Mesothelial cell of epicardium (in vitro differentiated cells): ENCODE results near the gene F2RL3. TPM values are rescaled to one million over a fixed set of nuclear protein-coding genes. Genes with fewer than 3 reads are reported as not detected.

Experiments used
- DNase-seq, 2 experiments: peaks; one replicate each; pipeline ENCODE4 v3.0.0; 2021; ENCODE audit warnings: low spot score in 2 of 2; ENCODE audit not compliant: unreplicated experiment in 2 of 2
- H3K27ac Mint-ChIP-seq: 2 replicates; pipeline ENCODE4 v1.8.0; 2021; ENCODE audit warnings: mixed read lengths
- H3K27me3 Mint-ChIP-seq: 2 replicates; pipeline ENCODE4 v1.8.0; 2021; ENCODE audit warnings: low read depth, mixed read lengths
- H3K36me3 Mint-ChIP-seq: 2 replicates; pipeline ENCODE4 v1.8.0; 2021; ENCODE audit warnings: mixed read lengths
- H3K4me1 Mint-ChIP-seq: 2 replicates; pipeline ENCODE4 v1.8.0; 2021; ENCODE audit warnings: mixed read lengths
- H3K4me3 Mint-ChIP-seq: 2 replicates; pipeline ENCODE4 v1.8.0; 2021; ENCODE audit warnings: mild to moderate bottlenecking, moderate library complexity, mixed read lengths
- H3K9me3 Mint-ChIP-seq: 2 replicates; pipeline ENCODE4 v1.8.0; 2021; ENCODE audit warnings: mixed read lengths
- total RNA-seq: library from RNA; stranded (reverse); gene quantifications from 3 replicates; pipeline ENCODE4 v1.2.1, GENCODE V29; 2021
- TF ChIP-seq, protein P1 (sequence below): fragments of 200-600 bp; sonication (generic); IDR thresholded peaks from one replicate; pipeline ENCODE4 v1.5.0; 2021; ENCODE audit warnings: antibody characterized with exemption; ENCODE audit not compliant: unreplicated experiment

F2RL3 gene
- total RNA-seq, 1 donor from 2014 or later = not detected

DNA sequence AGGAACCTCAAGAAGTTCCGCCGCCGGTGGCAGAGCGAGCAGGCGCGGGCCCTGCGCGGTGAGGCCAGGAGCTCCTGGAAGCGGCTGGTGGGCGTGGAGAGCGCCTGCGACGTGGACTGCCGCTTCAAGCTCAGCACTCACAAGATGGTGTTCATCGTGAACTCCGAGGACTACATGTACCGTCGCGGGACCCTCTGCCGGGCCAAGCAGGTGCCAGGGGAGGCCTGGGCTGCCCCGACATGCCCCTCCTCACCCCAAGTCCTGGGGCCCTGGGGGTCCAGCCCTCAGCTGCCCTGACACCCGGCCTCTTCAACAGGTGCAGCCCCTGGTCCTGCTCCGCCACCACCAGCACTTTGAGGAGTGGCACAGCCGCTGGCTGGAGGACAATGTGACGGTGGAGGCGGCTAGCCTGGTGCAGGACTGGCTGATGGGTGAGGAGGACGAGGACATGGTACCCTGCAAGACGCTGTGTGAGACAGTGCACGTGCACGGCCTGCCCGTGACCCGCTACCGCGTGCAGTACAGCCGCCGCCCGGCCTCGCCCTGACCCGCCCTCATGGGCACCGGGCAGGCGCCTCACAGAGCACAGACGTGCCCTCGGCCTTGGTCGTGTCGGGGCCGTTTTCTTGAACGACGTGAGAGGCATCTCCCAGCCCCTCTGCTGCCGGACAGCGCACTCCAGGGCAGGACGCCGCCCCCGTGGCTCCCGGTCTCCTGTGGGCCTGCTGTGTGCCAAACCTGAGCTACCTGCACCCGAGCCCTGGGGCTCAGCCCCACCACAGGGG, 10.4 kb upstream of the F2RL3 start:
- TF ChIP-seq, protein P1, sequence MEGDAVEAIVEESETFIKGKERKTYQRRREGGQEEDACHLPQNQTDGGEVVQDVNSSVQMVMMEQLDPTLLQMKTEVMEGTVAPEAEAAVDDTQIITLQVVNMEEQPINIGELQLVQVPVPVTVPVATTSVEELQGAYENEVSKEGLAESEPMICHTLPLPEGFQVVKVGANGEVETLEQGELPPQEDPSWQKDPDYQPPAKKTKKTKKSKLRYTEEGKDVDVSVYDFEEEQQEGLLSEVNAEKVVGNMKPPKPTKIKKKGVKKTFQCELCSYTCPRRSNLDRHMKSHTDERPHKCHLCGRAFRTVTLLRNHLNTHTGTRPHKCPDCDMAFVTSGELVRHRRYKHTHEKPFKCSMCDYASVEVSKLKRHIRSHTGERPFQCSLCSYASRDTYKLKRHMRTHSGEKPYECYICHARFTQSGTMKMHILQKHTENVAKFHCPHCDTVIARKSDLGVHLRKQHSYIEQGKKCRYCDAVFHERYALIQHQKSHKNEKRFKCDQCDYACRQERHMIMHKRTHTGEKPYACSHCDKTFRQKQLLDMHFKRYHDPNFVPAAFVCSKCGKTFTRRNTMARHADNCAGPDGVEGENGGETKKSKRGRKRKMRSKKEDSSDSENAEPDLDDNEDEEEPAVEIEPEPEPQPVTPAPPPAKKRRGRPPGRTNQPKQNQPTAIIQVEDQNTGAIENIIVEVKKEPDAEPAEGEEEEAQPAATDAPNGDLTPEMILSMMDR = no peak
- no peak overlapping the region for H3K27ac Mint-ChIP-seq
- H3K9me3 Mint-ChIP-seq = peaks cover 25% of the 10 kb centered on the region
- no peaks in the 10 kb centered on the region for H3K27me3 Mint-ChIP-seq
- no peaks in the 10 kb centered on the region for H3K4me1 Mint-ChIP-seq
- peaks cover 59% of the 10 kb centered on the region for H3K36me3 Mint-ChIP-seq
- no peak overlapping the region for H3K4me3 Mint-ChIP-seq
- DNase-seq = no peak

DNA sequence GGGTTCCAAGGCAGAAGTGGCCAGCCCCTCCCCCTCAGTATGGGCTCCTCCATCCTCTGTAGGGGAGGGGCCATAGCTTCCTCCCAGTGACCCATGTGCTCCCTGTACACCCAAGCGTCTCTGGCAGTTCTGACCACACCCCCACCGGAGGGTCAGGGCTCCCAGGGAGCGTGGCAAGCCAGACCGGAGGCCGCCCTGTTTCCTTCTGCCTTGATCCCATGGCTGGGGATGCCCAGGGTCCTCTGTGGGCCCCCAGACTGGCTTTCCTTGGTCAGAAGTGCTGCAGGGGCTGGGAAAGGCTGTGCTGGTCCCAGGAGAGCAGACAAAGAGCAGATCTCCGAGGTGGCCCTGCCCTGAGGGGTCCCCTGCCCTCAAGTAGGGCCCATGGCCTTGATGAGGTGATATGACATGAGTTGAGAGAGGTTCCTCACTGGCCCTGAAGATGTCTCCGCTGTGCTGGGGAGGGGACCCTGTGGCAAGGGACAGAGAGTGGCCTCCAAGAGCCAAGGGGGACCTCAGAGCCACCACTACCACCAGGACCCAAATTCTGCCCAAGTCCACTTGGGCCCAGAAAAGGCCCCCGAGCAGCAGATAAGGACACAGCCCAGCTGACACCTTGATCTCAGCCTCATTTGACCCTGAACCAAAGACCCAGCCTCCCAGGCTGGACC, 7.8 kb upstream of the F2RL3 start:
- Mint-ChIP-seq H3K36me3 (peaks cover 42% of the 10 kb centered on the region), H3K9me3 (peaks cover 18% of the 10 kb centered on the region), H3K27ac (no peak overlapping the region), H3K4me1 (no peaks in the 10 kb centered on the region), H3K27me3 (no peaks in the 10 kb centered on the region), H3K4me3 (no peak overlapping the region)
- DNase-seq = no peak
- TF ChIP-seq, protein P1 = no peak

DNA sequence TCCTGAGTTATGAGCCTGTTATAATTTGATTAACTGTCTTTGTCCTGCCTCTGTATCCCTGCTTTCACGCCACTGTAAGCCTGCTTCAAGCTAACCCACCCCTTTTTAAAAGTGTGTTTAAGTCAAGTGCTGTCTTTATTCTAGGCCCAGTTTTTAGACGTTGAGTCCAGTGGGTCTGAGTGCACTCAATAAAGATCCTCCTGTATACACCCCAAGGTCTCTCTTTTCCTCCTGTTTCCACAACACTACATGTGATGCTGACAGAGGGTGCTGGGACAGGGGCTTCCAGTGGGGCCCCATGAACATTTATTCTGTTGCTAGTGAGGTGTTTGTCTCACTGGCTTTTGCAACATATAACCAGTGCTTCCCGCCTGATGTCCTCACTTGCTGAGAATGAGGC, 6.7 kb upstream of the F2RL3 start:
- DNase-seq = no peak
- peaks cover 39% of the 10 kb centered on the region for H3K36me3 Mint-ChIP-seq
- H3K9me3 Mint-ChIP-seq = peaks cover 18% of the 10 kb centered on the region
- no peak overlapping the region for H3K27ac Mint-ChIP-seq
- no peaks in the 10 kb centered on the region for H3K27me3 Mint-ChIP-seq
- H3K4me3 Mint-ChIP-seq = no peak overlapping the region
- TF ChIP-seq, protein P1 = no peak
- no peaks in the 10 kb centered on the region for H3K4me1 Mint-ChIP-seq

DNA sequence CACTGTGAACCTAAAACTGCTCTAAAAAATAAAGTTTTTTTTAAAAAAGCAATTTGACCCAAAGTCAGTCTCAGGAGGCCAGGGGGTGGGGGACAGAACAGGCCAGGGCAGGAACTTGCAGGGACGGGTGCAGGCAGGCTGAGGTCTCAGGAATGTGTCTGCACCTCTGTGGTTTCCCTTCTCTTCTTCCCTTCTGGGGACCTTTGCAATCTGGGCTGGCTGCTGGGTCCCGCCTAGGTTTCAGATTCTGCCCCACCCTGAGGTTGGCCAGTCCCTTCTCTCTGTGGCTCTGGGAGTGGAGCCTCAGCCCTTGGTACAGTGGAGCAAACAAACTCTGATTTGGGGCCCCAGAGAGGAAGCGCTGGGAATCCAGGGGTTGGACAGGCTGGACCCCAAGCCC, 5.3 kb upstream of the F2RL3 start:
- peaks cover 36% of the 10 kb centered on the region for H3K36me3 Mint-ChIP-seq
- no peaks in the 10 kb centered on the region for H3K27me3 Mint-ChIP-seq
- TF ChIP-seq, protein P1 = no peak
- no peak for DNase-seq
- H3K9me3 Mint-ChIP-seq = peaks cover 18% of the 10 kb centered on the region
- peaks cover 1% of the 10 kb centered on the region for H3K4me1 Mint-ChIP-seq
- no peak overlapping the region for H3K4me3 Mint-ChIP-seq
- H3K27ac Mint-ChIP-seq = no peak overlapping the region

DNA sequence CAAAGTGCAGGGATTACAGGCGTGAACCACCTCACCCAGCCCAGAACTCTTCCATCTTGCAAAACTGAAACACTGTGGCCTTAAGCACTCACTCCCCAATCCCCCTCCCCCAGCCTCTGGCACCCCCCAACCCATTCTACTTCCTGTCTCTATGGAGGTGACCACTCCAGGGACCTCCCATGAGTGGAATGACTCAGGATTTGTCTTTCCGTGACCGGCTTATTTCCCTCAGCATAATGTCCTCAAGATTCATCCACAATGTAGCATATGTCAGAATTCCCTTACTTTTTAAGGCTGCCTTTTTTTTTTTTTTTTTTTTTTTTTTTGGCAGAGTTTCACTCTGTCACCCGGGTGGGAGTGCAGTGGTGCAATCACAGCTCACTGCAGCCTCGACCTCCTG, 3.6 kb upstream of the F2RL3 start:
- peaks cover 2% of the 10 kb centered on the region for H3K4me1 Mint-ChIP-seq
- H3K36me3 Mint-ChIP-seq = peaks cover 24% of the 10 kb centered on the region
- no peak for DNase-seq
- H3K27me3 Mint-ChIP-seq = no peaks in the 10 kb centered on the region
- no peak overlapping the region for H3K4me3 Mint-ChIP-seq
- TF ChIP-seq, protein P1 = no peak
- H3K27ac Mint-ChIP-seq = no peak overlapping the region
- H3K9me3 Mint-ChIP-seq = peaks cover 18% of the 10 kb centered on the region
